ENCODE measurements around the gene CCL4.

GRCh38 chr17:36105781-36106492 lies 2.3 kb downstream of the CCL4 start:
- TF ChIP-seq CTCF (IDR thresholded peaks at IDR 0.05) (no peak), POLR2A (IDR thresholded peaks at IDR 0.05) (no peak), POLR2AphosphoS5 (IDR thresholded peaks at IDR 0.05) (no peak)
